Duodenal mucosa (tissue), 2 donors: ENCODE results near the gene CES4A.
"Not testable (repeated sequence)": the region's sequence is repeated elsewhere in the genome, so short reads cannot be mapped to it uniquely, and the experiment has no call there.

Experiments used
- H3K27ac ChIP-seq: one replicate; pipeline ENCODE4 v1.7.0; 2013; ENCODE audit warnings: low read depth, low read length
- H3K27me3 ChIP-seq, 2 donors: one replicate each; pipeline ENCODE4 v1.7.0; 2013; ENCODE audit warnings: low read length in 2 of 2, control low read depth in 1 of 2; ENCODE audit not compliant: insufficient read depth in 2 of 2, control insufficient read depth in 1 of 2
- H3K36me3 ChIP-seq, 2 donors: one replicate each; pipeline ENCODE4 v1.7.0; 2013; ENCODE audit warnings: low read length in 2 of 2, control low read depth in 1 of 2; ENCODE audit not compliant: insufficient read depth in 2 of 2, control insufficient read depth in 1 of 2
- H3K4me1 ChIP-seq, 2 donors: one replicate each; pipeline ENCODE4 v1.7.0; 2013; ENCODE audit warnings: low read length in 2 of 2, control low read depth in 1 of 2; ENCODE audit not compliant: insufficient read depth in 2 of 2, control insufficient read depth in 1 of 2
- H3K4me3 ChIP-seq, 2 donors: one replicate each; pipeline ENCODE4 v1.7.0; 2013; ENCODE audit warnings: low read length in 2 of 2, low read depth in 1 of 2
- H3K9ac ChIP-seq, 2 donors: one replicate each; pipeline ENCODE4 v1.7.0; 2013; ENCODE audit warnings: low read length in 2 of 2, low read depth in 1 of 2
- H3K9me3 ChIP-seq, 2 donors: one replicate each; pipeline ENCODE4 v1.7.0; 2013; ENCODE audit warnings: low read length in 2 of 2, control low read depth in 1 of 2; ENCODE audit not compliant: control insufficient read depth in 1 of 2

The CES4A gene

DNA sequence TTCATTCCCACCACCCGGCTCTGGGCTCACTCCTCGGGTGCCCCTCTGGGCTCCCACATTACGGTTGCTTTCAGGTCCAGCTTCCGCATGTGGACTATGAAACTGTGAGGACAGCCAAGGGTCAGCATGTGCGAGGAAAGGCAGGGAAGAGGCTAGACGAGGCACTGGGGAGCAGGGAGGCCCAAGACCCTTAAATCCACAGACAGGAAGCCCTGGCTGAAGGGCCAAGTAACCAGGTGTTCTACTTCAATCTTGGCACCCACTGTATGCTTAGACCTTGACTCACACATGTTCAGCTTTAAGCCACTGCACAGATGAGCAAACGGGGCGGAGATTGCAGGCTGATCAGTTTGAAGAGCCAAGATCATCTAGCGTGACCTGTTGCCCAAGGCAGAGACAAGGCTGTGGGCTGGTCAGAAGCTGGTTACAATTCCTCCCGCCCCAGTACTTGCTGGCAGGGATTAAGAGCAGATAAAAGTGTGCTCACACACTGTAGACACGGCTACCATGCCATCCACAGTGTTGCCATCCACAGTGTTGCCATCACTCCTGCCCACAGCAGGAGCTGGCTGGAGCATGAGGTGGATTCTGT is at the start of gene CES4A:
CES4A (plus strand) TSS at position 393 of the 592 bp plus-strand sequence; CDS start at position 577, 184 bp downstream.
- Histone ChIP-seq H3K9me3 (no peaks in the 10 kb centered on the region), H3K9ac (no peak within 1 kb of the TSS), H3K4me1 (no peaks in the 10 kb centered on the region), H3K4me3 (no peak within 1 kb of the TSS), H3K27ac (no peak within 1 kb of the TSS), H3K36me3 (no peaks in the 10 kb centered on the region), H3K27me3 (no peaks in the 10 kb centered on the region)

DNA sequence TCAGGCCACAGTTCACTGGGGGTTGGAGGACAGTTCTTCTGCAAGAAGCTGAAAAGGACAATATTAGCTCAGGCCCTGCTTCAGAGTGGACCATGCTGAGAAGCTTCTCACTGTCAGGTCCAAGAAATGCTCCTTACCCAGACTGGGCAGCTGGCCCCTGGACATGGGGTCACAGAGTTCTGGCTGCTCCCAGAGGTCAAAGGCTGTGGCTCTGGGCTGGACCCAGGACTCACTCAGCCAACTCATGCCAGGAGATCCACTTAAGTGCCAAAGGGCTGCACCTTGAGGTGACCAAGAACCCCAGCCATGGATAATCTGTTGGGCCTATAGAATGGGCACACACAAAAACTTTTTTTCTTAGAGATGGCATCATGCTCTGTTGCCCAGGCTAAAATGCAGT is 49.0 kb upstream of the CES4A start:
- Histone ChIP-seq H3K27ac (no peak overlapping the region), H3K9me3 (no peaks in the 10 kb centered on the region), H3K36me3 (peaks cover 65 to 76% of the 10 kb centered on the region in 2 donors), H3K4me1 (peaks cover 24 to 64% of the 10 kb centered on the region in 2 donors), H3K27me3 (no peaks in the 10 kb centered on the region), H3K4me3 (no peak overlapping the region), H3K9ac (no peak overlapping the region)

DNA sequence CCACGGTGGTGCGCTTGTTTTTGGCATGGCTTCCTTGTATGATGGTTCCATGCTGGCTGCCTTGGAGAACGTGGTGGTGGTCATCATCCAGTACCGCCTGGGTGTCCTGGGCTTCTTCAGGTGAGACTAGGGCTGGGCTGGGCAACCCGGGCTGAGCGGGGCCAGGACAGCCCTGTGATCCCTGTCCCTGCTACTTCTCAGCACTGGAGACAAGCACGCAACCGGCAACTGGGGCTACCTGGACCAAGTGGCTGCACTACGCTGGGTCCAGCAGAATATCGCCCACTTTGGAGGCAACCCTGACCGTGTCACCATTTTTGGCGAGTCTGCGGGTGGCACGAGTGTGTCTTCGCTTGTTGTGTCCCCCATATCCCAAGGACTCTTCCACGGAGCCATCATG is 48.2 kb upstream of the CES4A start:
- Histone ChIP-seq H3K27ac (no peak overlapping the region), H3K4me1 (peaks cover 24 to 61% of the 10 kb centered on the region in 2 donors), H3K4me3 (no peak overlapping the region), H3K36me3 (peaks cover 65 to 76% of the 10 kb centered on the region in 2 donors), H3K9ac (no peak overlapping the region), H3K9me3 (no peaks in the 10 kb centered on the region), H3K27me3 (no peaks in the 10 kb centered on the region)

DNA sequence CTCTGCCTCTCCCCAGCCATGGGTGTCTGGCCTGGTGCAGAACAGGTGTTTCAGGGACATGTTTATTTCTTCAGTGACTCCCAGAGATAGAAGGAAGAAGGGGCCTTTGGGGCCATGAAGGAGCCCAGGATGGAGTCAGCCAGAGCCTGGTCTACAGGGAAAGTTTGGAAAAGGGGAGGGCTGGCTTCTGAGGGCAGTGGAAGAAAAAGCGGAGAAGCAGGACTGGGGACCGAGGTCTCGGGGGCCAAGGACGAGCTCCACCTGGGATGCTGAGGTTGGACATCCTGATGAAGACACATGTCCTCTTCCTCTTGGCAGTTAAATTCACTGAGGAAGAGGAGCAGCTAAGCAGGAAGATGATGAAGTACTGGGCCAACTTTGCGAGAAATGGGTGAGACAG is 45.4 kb upstream of the CES4A start:
- Histone ChIP-seq H3K4me1 (peaks cover 14 to 42% of the 10 kb centered on the region in 2 donors), H3K9ac (no peak overlapping the region), H3K9me3 (no peaks in the 10 kb centered on the region), H3K27ac (no peak overlapping the region), H3K27me3 (no peaks in the 10 kb centered on the region), H3K4me3 (no peak overlapping the region), H3K36me3 (peaks cover 59 to 64% of the 10 kb centered on the region in 2 donors)

DNA sequence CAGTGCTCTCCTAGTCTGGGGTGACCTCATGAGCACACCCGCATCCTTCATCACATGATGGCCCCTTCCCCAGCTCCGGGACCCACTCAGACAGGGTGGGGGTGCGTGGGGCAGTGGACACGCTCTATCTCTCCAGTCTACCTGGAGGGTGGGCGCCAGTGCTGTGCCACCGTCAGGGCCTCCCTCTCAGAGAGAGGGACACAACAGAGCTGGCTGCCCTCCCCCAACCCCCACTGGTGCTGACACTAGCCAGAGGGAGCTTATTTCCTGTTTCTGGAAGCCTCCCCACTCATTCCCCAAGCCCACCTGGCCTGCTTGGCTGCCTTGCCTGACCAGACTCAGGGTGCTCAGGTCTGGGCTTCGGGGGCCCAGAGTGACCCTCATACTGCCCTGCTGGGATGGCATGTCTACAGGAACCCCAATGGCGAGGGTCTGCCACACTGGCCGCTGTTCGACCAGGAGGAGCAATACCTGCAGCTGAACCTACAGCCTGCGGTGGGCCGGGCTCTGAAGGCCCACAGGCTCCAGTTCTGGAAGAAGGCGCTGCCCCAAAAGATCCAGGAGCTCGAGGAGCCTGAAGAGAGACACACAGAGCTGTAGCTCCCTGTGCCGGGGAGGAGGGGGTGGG is 44.8 kb upstream of the CES4A start:
- no peak overlapping the region for H3K4me3 ChIP-seq
- peaks cover 53 to 59% of the 10 kb centered on the region in 2 donors for H3K36me3 ChIP-seq
- no peak overlapping the region for H3K9ac ChIP-seq
- H3K27ac ChIP-seq, result no peak overlapping the region
- H3K4me1 ChIP-seq, result peaks cover 8 to 40% of the 10 kb centered on the region in 2 donors
- H3K27me3 ChIP-seq, result no peaks in the 10 kb centered on the region
- H3K9me3 ChIP-seq, result no peaks in the 10 kb centered on the region

DNA sequence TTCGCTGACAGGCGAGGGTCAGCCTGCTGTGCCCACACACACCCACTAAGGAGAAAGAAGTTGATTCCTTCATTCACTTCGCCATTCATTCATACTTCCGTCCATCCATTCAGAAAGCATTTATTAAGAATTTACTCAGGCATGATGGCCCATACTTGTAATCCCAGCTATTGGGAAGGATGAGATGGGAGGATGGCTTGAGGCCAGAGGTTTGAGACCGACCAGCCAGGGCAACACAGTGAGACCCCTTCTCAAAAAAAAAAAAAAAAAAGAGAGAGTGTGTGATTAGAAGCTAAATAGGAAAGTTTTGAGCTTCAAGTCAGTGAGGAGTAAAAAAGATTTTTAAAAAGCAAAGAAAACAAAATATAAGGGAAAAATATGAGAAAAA is 44.3 kb upstream of the CES4A start:
- Histone ChIP-seq H3K4me1 (peaks cover 9 to 40% of the 10 kb centered on the region in 2 donors), H3K9ac (no peak overlapping the region), H3K36me3 (peaks cover 48 to 53% of the 10 kb centered on the region in 2 donors), H3K27ac (no peak overlapping the region), H3K27me3 (no peaks in the 10 kb centered on the region), H3K4me3 (no peak overlapping the region), H3K9me3 (no peaks in the 10 kb centered on the region)

DNA sequence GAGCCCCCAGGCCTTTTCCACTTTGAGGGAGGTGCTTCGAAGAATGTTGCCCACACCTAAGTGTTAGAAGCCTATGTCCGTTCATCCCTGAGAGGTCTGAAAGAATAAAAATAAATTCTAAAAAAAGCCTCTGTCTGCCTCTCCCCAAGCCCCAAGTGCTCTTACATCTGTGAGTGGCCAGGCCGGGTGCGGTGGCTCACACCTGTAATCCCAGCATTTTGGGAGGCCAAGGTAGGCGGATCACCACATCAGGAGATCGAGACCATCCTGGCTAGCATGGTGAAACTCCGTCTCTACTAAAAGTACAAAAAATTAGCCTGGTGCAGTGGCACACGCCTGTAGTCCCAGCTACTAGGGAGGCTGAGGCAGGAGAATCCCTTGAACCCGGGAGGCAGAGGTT is 43.4 kb upstream of the CES4A start:
- H3K27ac ChIP-seq, H3K9ac ChIP-seq, H3K4me3 ChIP-seq, H3K27me3 ChIP-seq, H3K9me3 ChIP-seq: not testable (repeated sequence)
- H3K4me1 ChIP-seq, result peaks cover 11 to 44% of the 10 kb centered on the region in 2 donors
- peaks cover 39 to 44% of the 10 kb centered on the region in 2 donors for H3K36me3 ChIP-seq

DNA sequence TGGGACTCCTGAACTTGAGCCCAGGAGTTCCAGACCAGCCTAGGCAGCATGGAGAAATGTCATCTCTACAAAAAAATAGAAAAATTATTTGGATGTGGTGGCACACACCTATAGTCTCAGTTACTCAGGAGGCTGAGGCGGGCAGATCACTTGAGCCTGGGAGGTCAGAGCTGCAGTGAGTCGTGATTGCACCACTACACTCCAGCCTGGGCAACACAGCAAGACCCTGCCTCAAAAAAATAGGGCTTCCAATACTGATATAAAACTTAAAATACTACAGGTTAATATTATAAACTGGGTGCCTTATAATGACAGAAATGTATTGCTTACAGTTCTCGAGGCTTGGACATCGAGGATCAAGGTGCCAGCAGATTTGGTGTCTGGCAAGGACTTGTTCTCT is 42.5 kb upstream of the CES4A start:
- Histone ChIP-seq H3K36me3 (peaks cover 29 to 35% of the 10 kb centered on the region in 2 donors), H3K27ac (no peak overlapping the region)

DNA sequence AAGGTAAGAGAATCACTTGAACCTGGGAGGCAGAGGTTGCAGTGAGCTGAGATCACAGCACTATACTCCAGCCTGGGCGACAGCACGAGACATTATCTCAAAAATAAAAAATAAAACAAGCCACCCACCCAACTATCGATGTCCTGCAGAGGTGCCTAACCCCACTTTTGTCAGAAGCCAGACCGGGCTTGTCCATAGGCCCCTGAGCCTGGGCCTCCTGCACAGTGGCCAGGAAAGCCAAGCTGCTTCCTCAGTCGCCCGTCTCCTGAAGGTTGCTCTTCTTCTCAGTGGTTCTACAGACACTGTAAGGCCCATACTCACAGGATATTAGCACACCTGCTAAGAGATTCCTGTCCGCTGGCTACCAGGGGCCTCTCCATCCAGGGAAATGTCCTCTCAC is 41.8 kb upstream of the CES4A start:
- H3K9ac ChIP-seq, result no peak overlapping the region
- H3K27me3 ChIP-seq, result no peaks in the 10 kb centered on the region
- peaks cover 0 to 3% of the 10 kb centered on the region in 2 donors for H3K9me3 ChIP-seq
- H3K27ac ChIP-seq, result no peak overlapping the region
- H3K36me3 ChIP-seq, result peaks cover 23 to 29% of the 10 kb centered on the region in 2 donors
- H3K4me3 ChIP-seq, result no peak overlapping the region
- H3K4me1 ChIP-seq, result peaks cover 11 to 29% of the 10 kb centered on the region in 2 donors

More for the DNA sequence above, 42.5 kb upstream of the CES4A start:
- H3K9me3 ChIP-seq, result no peaks in the 10 kb centered on the region
- no peak overlapping the region for H3K9ac ChIP-seq
- H3K4me1 ChIP-seq, result peaks cover 11 to 35% of the 10 kb centered on the region in 2 donors
- no peak overlapping the region for H3K4me3 ChIP-seq
- no peaks in the 10 kb centered on the region for H3K27me3 ChIP-seq

DNA sequence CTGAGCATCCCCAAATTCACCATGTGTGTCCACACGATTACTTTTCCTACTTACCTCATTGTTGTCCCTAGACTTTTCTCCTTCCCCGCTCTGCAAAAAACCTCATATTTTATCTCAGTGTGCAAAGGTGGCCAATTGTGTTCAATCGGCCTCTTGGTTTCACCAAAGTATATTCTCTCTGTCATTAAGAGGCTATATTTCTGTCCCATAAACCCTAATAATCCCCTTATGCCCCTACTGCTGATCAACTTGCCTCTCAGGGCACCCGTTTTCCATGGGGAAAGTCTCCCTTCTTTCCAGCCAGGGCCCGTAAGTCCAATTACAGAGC is 41.5 kb upstream of the CES4A start:
- Histone ChIP-seq H3K27ac (no peak overlapping the region), H3K4me1 (peaks cover 11 to 25% of the 10 kb centered on the region in 2 donors), H3K36me3 (peaks cover 19 to 25% of the 10 kb centered on the region in 2 donors), H3K4me3 (no peak overlapping the region), H3K9me3 (peaks cover 0 to 4% of the 10 kb centered on the region in 2 donors), H3K27me3 (no peaks in the 10 kb centered on the region), H3K9ac (no peak overlapping the region)
